Immature natural killer cell (primary cell): ENCODE results near the gene EIF4A3. TPM values are rescaled to one million over a fixed set of nuclear protein-coding genes. Genes with fewer than 3 reads are reported as not detected.

ENCODE experiments used
- DNase-seq, 3 donors: peaks; one replicate each; pipeline ENCODE4 v3.0.0; 2022; ENCODE audit warnings: mixed read lengths in 1 of 3
- H3K27ac Mint-ChIP-seq, 6 donors: one replicate each; pipeline ENCODE4 v1.8.0; 2020; ENCODE audit warnings: mixed read lengths in 6 of 6, mild to moderate bottlenecking in 5 of 6, inconsistent platforms in 4 of 6, moderate library complexity in 3 of 6
- H3K27me3 Mint-ChIP-seq, 3 donors: one replicate each; pipeline ENCODE4 v1.8.0; 2020 to 2021; ENCODE audit warnings: low read depth in 3 of 3, mild to moderate bottlenecking in 3 of 3, mixed read lengths in 3 of 3, moderate library complexity in 3 of 3, inconsistent platforms in 1 of 3
- H3K36me3 Mint-ChIP-seq, 3 donors: one replicate each; pipeline ENCODE4 v1.8.0; 2020; ENCODE audit warnings: mixed read lengths in 3 of 3, inconsistent platforms in 2 of 3, mild to moderate bottlenecking in 2 of 3
- H3K4me1 Mint-ChIP-seq, 2 donors: one replicate each; pipeline ENCODE4 v1.8.0; 2020; ENCODE audit warnings: inconsistent platforms in 2 of 2, mild to moderate bottlenecking in 2 of 2, mixed read lengths in 2 of 2, moderate library complexity in 1 of 2
- H3K4me3 Mint-ChIP-seq, 5 donors: one replicate each; pipeline ENCODE4 v1.8.0; 2020; ENCODE audit warnings: mild to moderate bottlenecking in 5 of 5, mixed read lengths in 5 of 5, inconsistent platforms in 3 of 5, moderate library complexity in 3 of 5
- H3K9me3 Mint-ChIP-seq, 6 donors: one replicate each; pipeline ENCODE4 v1.8.0; 2020; ENCODE audit warnings: mild to moderate bottlenecking in 6 of 6, mixed read lengths in 6 of 6, inconsistent platforms in 4 of 6, moderate library complexity in 3 of 6
- polyA plus RNA-seq, 3 donors: library from polyadenylated mRNA; unstranded; fragments of 300-500 nt; fragmentation: Illumina TruSeq; gene quantifications; one replicate each; pipeline ENCODE4 v1.2.3, GENCODE V29; 2021

The EIF4A3 gene
- polyA plus RNA-seq, 3 donors from 2014 or later = 70.7 to 124 (median 92.6) TPM

- Mint-ChIP-seq H3K27ac (no peak overlapping the region), H3K4me1 (no peaks in the 10 kb centered on the region), H3K36me3 (no peaks in the 10 kb centered on the region), H3K9me3 (no peaks in the 10 kb centered on the region), H3K27me3 (peaks cover 0 to 3% (median 0%) of the 10 kb centered on the region in 3 donors), H3K4me3 (no peak overlapping the region)
- DNase-seq = no peak
Observed at GRCh38 chr17:80109713-80110446, 37.0 kb downstream of the EIF4A3 start.

- H3K4me3 Mint-ChIP-seq = no peak overlapping the region
- H3K27ac Mint-ChIP-seq = no peak overlapping the region
Observed at GRCh38 chr17:80109066-80109660, 37.8 kb downstream of the EIF4A3 start.

GRCh38 chr17:80108036-80108971, 38.6 kb downstream of the EIF4A3 start:
- Mint-ChIP-seq H3K36me3 (no peaks in the 10 kb centered on the region), H3K9me3 (no peaks in the 10 kb centered on the region), H3K27ac (no peak overlapping the region), H3K4me3 (no peak overlapping the region), H3K4me1 (peaks cover 0 to 1% of the 10 kb centered on the region in 2 donors), H3K27me3 (peaks cover 0 to 3% (median 2%) of the 10 kb centered on the region in 3 donors)
- no peak for DNase-seq

More at GRCh38 chr17:80109066-80109660, 37.8 kb downstream of the EIF4A3 start:
- peaks cover 0 to 3% (median 2%) of the 10 kb centered on the region in 3 donors for H3K27me3 Mint-ChIP-seq
- H3K4me1 Mint-ChIP-seq = no peaks in the 10 kb centered on the region
- H3K36me3 Mint-ChIP-seq = no peaks in the 10 kb centered on the region
- no peaks in the 10 kb centered on the region for H3K9me3 Mint-ChIP-seq
- no peak for DNase-seq

- H3K9me3 Mint-ChIP-seq = no peaks in the 10 kb centered on the region
- no peak overlapping the region for H3K27ac Mint-ChIP-seq
- H3K27me3 Mint-ChIP-seq = peaks cover 0 to 6% (median 2%) of the 10 kb centered on the region in 3 donors
- H3K4me3 Mint-ChIP-seq = no peak overlapping the region
- H3K4me1 Mint-ChIP-seq = peaks cover 1 to 7% of the 10 kb centered on the region in 2 donors
- no peaks in the 10 kb centered on the region for H3K36me3 Mint-ChIP-seq
- DNase-seq = no peak
Observed at GRCh38 chr17:80107231-80108021, 39.5 kb downstream of the EIF4A3 start.

- H3K27me3 Mint-ChIP-seq = peaks cover 4 to 6% (median 5%) of the 10 kb centered on the region in 3 donors
- DNase-seq = no peak
- H3K9me3 Mint-ChIP-seq = no peaks in the 10 kb centered on the region
- peaks cover 8 to 14% of the 10 kb centered on the region in 2 donors for H3K4me1 Mint-ChIP-seq
- H3K27ac Mint-ChIP-seq = no peak overlapping the region
- H3K36me3 Mint-ChIP-seq = no peaks in the 10 kb centered on the region
- no peak overlapping the region for H3K4me3 Mint-ChIP-seq
Observed at GRCh38 chr17:80106751-80107150, 40.2 kb downstream of the EIF4A3 start.

- Mint-ChIP-seq H3K27ac (no peak overlapping the region), H3K27me3 (peaks cover 4 to 8% (median 7%) of the 10 kb centered on the region in 3 donors), H3K36me3 (no peaks in the 10 kb centered on the region), H3K4me3 (no peak overlapping the region), H3K4me1 (peaks cover 8 to 15% of the 10 kb centered on the region in 2 donors), H3K9me3 (no peaks in the 10 kb centered on the region)
- no peak for DNase-seq
Observed at GRCh38 chr17:80106176-80106575, 40.8 kb downstream of the EIF4A3 start.

- no peak for DNase-seq
- Mint-ChIP-seq H3K4me1 (peaks cover 12 to 17% of the 10 kb centered on the region in 2 donors), H3K9me3 (no peaks in the 10 kb centered on the region), H3K27ac (no peak overlapping the region), H3K27me3 (peaks cover 5 to 8% (median 7%) of the 10 kb centered on the region in 3 donors), H3K36me3 (no peaks in the 10 kb centered on the region), H3K4me3 (no peak overlapping the region)
Observed at GRCh38 chr17:80105762-80106161, 41.2 kb downstream of the EIF4A3 start.

GRCh38 chr17:80104956-80105375, 42.0 kb downstream of the EIF4A3 start:
- Mint-ChIP-seq H3K4me1 (peaks cover 18 to 23% of the 10 kb centered on the region in 2 donors), H3K27ac (no peak overlapping the region), H3K4me3 (no peak overlapping the region), H3K9me3 (peaks cover 0 to 1% (median 0%) of the 10 kb centered on the region in 6 donors), H3K36me3 (no peaks in the 10 kb centered on the region), H3K27me3 (peaks cover 5 to 12% (median 8%) of the 10 kb centered on the region in 3 donors)
- DNase-seq = no peak

GRCh38 chr17:80104321-80104955, 42.5 kb downstream of the EIF4A3 start:
- Mint-ChIP-seq H3K4me1 (peaks cover 18 to 24% of the 10 kb centered on the region in 2 donors), H3K9me3 (peaks cover 0 to 1% (median 0%) of the 10 kb centered on the region in 6 donors), H3K27ac (no peak overlapping the region), H3K27me3 (peaks cover 7 to 12% (median 8%) of the 10 kb centered on the region in 3 donors), H3K36me3 (no peaks in the 10 kb centered on the region), H3K4me3 (no peak overlapping the region)
- DNase-seq = no peak

GRCh38 chr17:80103449-80104085, 43.4 kb downstream of the EIF4A3 start:
- Mint-ChIP-seq H3K27me3 (peaks cover 8 to 12% (median 8%) of the 10 kb centered on the region in 3 donors), H3K9me3 (peaks cover 0 to 1% (median 0%) of the 10 kb centered on the region in 6 donors), H3K4me1 (peaks cover 18 to 24% of the 10 kb centered on the region in 2 donors), H3K27ac (peak overlapping the region in 2 of 6 donors; percentile 39 to 61), H3K4me3 (peak overlapping the region; percentile 30 to 91 (median 63)), H3K36me3 (no peaks in the 10 kb centered on the region)
- no peak for DNase-seq

GRCh38 chr17:80102664-80103448, 44.1 kb downstream of the EIF4A3 start:
- H3K4me3 Mint-ChIP-seq = peak overlapping the region; percentile 63 to 92 (median 90)
- H3K27ac Mint-ChIP-seq = peak overlapping the region; percentile 7 to 86 (median 47)
- peaks cover 0 to 1% (median 0%) of the 10 kb centered on the region in 6 donors for H3K9me3 Mint-ChIP-seq

More at GRCh38 chr17:80102664-80103448, 44.1 kb downstream of the EIF4A3 start:
- Mint-ChIP-seq H3K4me1 (peaks cover 18 to 24% of the 10 kb centered on the region in 2 donors), H3K36me3 (no peaks in the 10 kb centered on the region), H3K27me3 (peaks cover 8 to 12% (median 8%) of the 10 kb centered on the region in 3 donors)
- DNase-seq = no peak
